HEK293T (cell line): ENCODE results near the gene SEPSECS.

Source experiments
- CTCF ChIA-PET: fragments of 350-600 bp; formaldehyde crosslinking; extraction: SDS; loops from one replicate; lab custom pipeline; 2021; ENCODE audit warnings: antibody characterized with exemption, inconsistent platforms; lab: Yijun Ruan, JAX
- POLR2A ChIA-PET: fragments of 350-600 bp; formaldehyde crosslinking; extraction: SDS; loops from one replicate; lab custom pipeline; 2020; ENCODE audit warnings: antibody characterized with exemption, inconsistent platforms; lab: Yijun Ruan, JAX
- DNase-seq: peaks from one replicate; pipeline ENCODE4 v3.0.0; 2012; ENCODE audit warnings: mixed read lengths; ENCODE audit errors: extremely low spot score
- ARNT ChIP-seq: fragments of 450-650 bp; IDR thresholded peaks from 2 replicates; pipeline ENCODE4 v1.6.1; 2017; ENCODE audit warnings: mild to moderate bottlenecking
- BHLHE40 ChIP-seq: fragments of 450-650 bp; IDR thresholded peaks from 2 replicates; pipeline ENCODE4 v1.6.1; 2016; ENCODE audit warnings: mild to moderate bottlenecking, moderate library complexity, borderline replicate concordance
- CTBP1 ChIP-seq: fragments of 450-650 bp; IDR thresholded peaks from 2 replicates; pipeline ENCODE4 v1.6.1; 2016; ENCODE audit warnings: borderline replicate concordance
- ELF4 ChIP-seq: fragments of 450-650 bp; IDR thresholded peaks from 2 replicates; pipeline ENCODE4 v1.6.1; 2017; ENCODE audit warnings: antibody characterized with exemption
- FOXA1 ChIP-seq: fragments of 450-650 bp; IDR thresholded peaks from 2 replicates; pipeline ENCODE4 v1.6.1; 2016; ENCODE audit warnings: mild to moderate bottlenecking
- FOXK2 ChIP-seq: fragments of 450-650 bp; IDR thresholded peaks from 2 replicates; pipeline ENCODE4 v1.6.1; 2016; ENCODE audit warnings: mild to moderate bottlenecking
- FOXM1 ChIP-seq: fragments of 450-650 bp; IDR thresholded peaks from 2 replicates; pipeline ENCODE4 v1.6.1; 2017; ENCODE audit warnings: mild to moderate bottlenecking, borderline replicate concordance
- HDGF ChIP-seq: fragments of 450-650 bp; IDR thresholded peaks from 2 replicates; pipeline ENCODE4 v1.6.1; 2017; ENCODE audit warnings: antibody characterized with exemption, borderline replicate concordance
- L3MBTL2 ChIP-seq: fragments of 450-650 bp; conservative IDR thresholded peaks from 2 replicates; pipeline ENCODE4 v1.6.1; 2016; ENCODE audit warnings: mild to moderate bottlenecking
- LEF1 ChIP-seq: fragments of 450-650 bp; IDR thresholded peaks from 2 replicates; pipeline ENCODE4 v1.6.1; 2017; ENCODE audit warnings: mild to moderate bottlenecking, borderline replicate concordance
- NFRKB ChIP-seq: fragments of 450-650 bp; IDR thresholded peaks from 2 replicates; pipeline ENCODE4 v1.6.1; 2016; ENCODE audit warnings: mild to moderate bottlenecking, moderate library complexity
- SP1 ChIP-seq: fragments of 450-650 bp; IDR thresholded peaks from 2 replicates; pipeline ENCODE4 v1.6.1; 2017
- SUZ12 ChIP-seq: fragments of 450-650 bp; IDR thresholded peaks from 2 replicates; pipeline ENCODE4 v1.6.1; 2016; ENCODE audit warnings: mild to moderate bottlenecking
- TARDBP ChIP-seq: fragments of 450-650 bp; IDR thresholded peaks from 2 replicates; pipeline ENCODE4 v1.6.1; 2016
- ZNF384 ChIP-seq: fragments of 450-650 bp; IDR thresholded peaks from 2 replicates; pipeline ENCODE4 v1.6.1; 2016
- TF ChIP-seq, protein P1 (sequence below): fragments of 450-650 bp; IDR thresholded peaks from 2 replicates; pipeline ENCODE4 v1.6.1; 2016

The SEPSECS gene

DNA sequence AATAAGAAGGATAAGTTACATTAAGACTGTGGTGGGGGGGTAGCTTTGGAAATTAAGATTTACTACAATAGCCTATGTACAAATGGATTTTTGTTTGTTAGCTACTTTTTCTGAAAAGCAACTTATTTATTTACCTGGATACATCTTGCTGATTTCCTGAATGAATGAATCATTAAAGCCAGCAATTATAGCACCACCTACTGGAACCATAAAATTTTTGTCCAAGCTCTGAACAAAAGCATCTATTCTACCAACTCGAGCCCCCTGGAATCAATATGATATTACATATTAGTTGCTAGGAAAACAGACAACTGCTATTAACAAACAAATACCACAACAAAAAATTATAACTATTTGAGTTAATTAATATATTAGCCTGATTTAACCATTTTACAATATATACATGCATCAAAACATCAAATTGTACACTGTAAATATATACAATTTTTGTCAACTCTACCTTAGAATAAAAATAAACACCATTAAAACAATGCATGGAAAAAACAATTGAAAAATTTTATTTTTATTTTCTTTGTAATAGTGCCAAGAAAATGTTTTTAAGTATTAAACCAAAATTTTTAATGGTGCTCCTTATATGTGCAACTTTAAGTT, 15.3 kb downstream of the SEPSECS start:
- TF ChIP-seq BHLHE40 (no peak), FOXM1 (no peak), FOXA1 (no peak), NFRKB (no peak), ZNF384 (no peak), L3MBTL2 (no peak), CTBP1 (no peak), ARNT (no peak), LEF1 (no peak), TARDBP (no peak), SP1 (no peak), ELF4 (no peak), HDGF (no peak), FOXK2 (no peak)
- TF ChIP-seq, protein P1, sequence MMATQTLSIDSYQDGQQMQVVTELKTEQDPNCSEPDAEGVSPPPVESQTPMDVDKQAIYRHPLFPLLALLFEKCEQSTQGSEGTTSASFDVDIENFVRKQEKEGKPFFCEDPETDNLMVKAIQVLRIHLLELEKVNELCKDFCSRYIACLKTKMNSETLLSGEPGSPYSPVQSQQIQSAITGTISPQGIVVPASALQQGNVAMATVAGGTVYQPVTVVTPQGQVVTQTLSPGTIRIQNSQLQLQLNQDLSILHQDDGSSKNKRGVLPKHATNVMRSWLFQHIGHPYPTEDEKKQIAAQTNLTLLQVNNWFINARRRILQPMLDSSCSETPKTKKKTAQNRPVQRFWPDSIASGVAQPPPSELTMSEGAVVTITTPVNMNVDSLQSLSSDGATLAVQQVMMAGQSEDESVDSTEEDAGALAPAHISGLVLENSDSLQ = no peak
- DNase-seq = peak; percentile 8
- ChIA-PET POLR2A (interaction anchor here (1.2 kb wide), 1 partner anchor 9 kb away, joined by 3 read pairs; no protein-coding TSS in a partner anchor), CTCF (interaction anchor here (0.7 to 0.9 kb wide), 2 partner anchors 105 to 164 kb away, joined by 3 to 4 read pairs; no protein-coding TSS in a partner anchor)

DNA sequence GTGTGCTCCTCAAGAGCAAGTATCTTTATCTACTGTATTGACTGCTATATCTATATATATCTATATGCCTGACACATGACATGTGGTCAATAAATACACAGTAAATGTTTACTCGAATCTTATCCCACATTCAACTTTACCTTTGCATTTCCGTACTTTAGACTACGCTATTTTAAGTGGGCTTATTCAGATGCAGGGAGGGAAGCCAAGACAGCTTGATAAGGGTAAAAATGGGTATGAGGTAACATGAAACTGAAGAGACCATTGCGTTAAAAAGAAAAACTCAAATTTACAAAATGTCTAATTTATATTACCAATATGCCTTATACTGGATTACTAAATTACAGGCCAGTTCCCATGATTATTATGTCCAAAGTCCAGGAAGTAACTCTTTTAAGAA, 17.8 kb downstream of the SEPSECS start:
- POLR2A ChIA-PET = no interaction called here
- CTCF ChIA-PET = no interaction called here
- no peak for DNase-seq
- no peak for TF ChIP-seq L3MBTL2
- no peak for TF ChIP-seq FOXM1
- no peak for TF ChIP-seq HDGF
- no peak for TF ChIP-seq TARDBP
- no peak for TF ChIP-seq NFRKB
- no peak for TF ChIP-seq ARNT
- no peak for TF ChIP-seq ZNF384
- TF ChIP-seq LEF1 = no peak

DNA sequence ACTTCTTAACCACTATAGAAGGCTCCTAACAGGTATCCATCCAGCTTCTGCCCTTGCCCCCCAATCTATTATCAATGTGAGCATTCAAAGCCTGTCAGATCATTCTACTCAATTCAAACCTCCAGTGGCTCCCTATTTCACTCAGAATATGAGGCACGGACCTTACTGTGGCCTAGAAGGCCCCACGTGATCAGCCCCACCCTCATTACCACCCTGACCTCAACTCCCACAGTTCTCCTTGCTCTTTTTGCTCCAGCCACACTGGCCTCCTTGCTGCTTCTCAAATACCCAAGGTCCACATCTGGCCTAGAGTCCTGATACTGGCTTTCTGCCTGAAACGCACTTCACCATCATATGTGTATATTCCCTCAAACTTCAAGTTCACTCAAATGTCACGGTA, 18.7 kb downstream of the SEPSECS start:
- ChIA-PET POLR2A (no interaction called here), CTCF (no interaction called here)
- TF ChIP-seq SUZ12 (no peak), FOXA1 (no peak), L3MBTL2 (no peak), HDGF (no peak), SP1 (no peak), ZNF384 (no peak), ELF4 (no peak), CTBP1 (no peak), ARNT (no peak), BHLHE40 (no peak), LEF1 (no peak), TARDBP (no peak)
- TF ChIP-seq, protein P1 = no peak
- DNase-seq = no peak

DNA sequence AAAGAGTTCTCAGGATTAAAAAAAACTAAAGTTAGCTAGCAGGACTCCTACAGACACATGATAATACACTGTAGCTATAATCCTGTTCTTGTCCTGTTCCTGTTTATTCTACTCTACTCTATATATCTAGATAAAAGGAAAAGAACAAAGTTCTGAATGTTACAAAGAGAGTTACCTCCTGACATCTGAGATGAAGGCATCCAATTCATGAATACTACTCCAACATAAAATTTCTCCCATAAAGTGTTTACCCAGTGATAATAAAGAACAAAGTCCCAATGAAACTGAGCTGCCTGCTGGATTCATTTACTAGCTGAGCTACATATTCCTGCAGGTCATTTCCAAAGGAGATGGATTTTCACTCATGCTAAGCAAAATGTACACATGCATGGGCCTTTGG, 27.1 kb downstream of the SEPSECS start:
- TF ChIP-seq FOXK2 = no peak
- no peak for TF ChIP-seq ELF4
- TF ChIP-seq SUZ12 = no peak
- no peak for TF ChIP-seq ARNT
- no peak for TF ChIP-seq FOXM1
- no peak for TF ChIP-seq CTBP1
- TF ChIP-seq SP1 = no peak
- TF ChIP-seq HDGF = no peak
- no peak for TF ChIP-seq LEF1
- TF ChIP-seq L3MBTL2 = no peak
- TF ChIP-seq NFRKB = no peak
- TF ChIP-seq, protein P1 = no peak
- TF ChIP-seq ZNF384 = no peak
- TF ChIP-seq FOXA1 = no peak
- TF ChIP-seq BHLHE40 = no peak
- TF ChIP-seq TARDBP = no peak
- CTCF ChIA-PET = no interaction called here
- POLR2A ChIA-PET = interaction anchor here (0.9 kb wide), 1 partner anchor 26 kb away, joined by 3 read pairs; no protein-coding TSS in a partner anchor
- no peak for DNase-seq

DNA sequence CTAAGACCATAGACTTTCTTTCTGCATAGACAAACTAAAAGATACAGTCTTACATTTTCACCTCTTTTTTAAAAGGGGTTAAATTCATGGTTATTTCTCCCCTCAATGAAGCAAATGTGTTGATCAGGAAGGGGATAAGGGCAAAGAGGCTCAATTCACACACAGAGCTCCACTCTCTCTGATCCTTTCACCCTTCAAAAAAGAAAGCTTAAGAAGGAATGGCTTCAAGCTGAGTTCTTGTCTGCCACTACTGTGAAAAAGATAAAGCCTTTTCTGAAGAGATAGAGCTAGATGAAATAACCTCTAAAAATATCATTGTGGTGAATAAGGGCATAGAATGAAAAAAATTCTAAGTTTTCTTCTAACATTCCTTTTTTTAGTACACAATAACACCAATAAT, 28.3 kb downstream of the SEPSECS start:
- ChIA-PET CTCF (no interaction called here), POLR2A (interaction anchor here (1.2 kb wide), 1 partner anchor 28 kb away, joined by 5 read pairs; the partner anchor contains the start of gene SEPSECS)
- no peak for DNase-seq
- TF ChIP-seq NFRKB (no peak), CTBP1 (no peak)

DNA sequence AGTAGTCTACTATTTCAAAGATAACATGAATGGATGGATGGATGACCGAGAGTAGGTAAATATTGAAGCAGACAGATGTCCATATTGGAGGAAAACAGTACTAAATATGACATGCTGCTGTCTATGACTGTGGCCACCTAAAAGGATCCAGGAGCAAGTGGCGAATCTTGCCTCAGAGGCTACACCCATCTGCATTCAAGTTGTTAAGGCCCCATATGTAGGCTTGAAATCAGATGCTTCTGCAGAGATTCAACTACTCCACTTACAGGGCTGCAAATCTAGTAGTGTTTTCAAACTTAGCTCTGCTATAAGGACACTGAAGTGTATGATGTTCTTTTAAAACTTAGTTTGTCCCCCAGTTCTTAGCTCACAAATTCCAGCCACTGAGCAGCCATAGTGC, 28.9 kb downstream of the SEPSECS start:
- POLR2A ChIA-PET = interaction anchor here (1.2 kb wide), 1 partner anchor 29 kb away, joined by 5 read pairs; the partner anchor contains the start of gene SEPSECS

More for the DNA sequence above, 28.9 kb downstream of the SEPSECS start:
- CTCF ChIA-PET = no interaction called here
- TF ChIP-seq ARNT (no peak), NFRKB (no peak), SUZ12 (no peak), FOXM1 (no peak), FOXA1 (no peak), L3MBTL2 (no peak), CTBP1 (no peak), HDGF (no peak), ELF4 (no peak), ZNF384 (no peak), BHLHE40 (no peak), TARDBP (no peak), LEF1 (no peak)
- DNase-seq = no peak
